K562 (cell line): ENCODE measurements around the gene STX1B. TPM values are rescaled to one million over a fixed set of nuclear protein-coding genes. Genes with fewer than 3 reads are reported as not detected.

Experiments
- FOXO4 ChIP-seq: fragments of 450-650 bp; formaldehyde crosslinking; IDR thresholded peaks from 2 replicates; pipeline ENCODE4 v1.4.0; 2020; ENCODE audit warnings: mild to moderate bottlenecking, moderate library complexity
- HOXB6 ChIP-seq: fragments of 250-450 bp; sonication (Bioruptor Pico); IDR thresholded peaks from 2 replicates; pipeline ENCODE4 v1.5.1; 2022; ENCODE audit warnings: mild to moderate bottlenecking, borderline replicate concordance
- MCM3 ChIP-seq: fragments of 450-650 bp; IDR thresholded peaks from 2 replicates; pipeline ENCODE4 v1.6.1; 2016
- MECOM ChIP-seq: fragments of 250-450 bp; sonication (Bioruptor Pico); IDR thresholded peaks from 2 replicates; pipeline ENCODE4 v1.8.0; 2022; ENCODE audit warnings: inconsistent platforms
- MYNN ChIP-seq, 2 experiments: sonication (generic); formaldehyde crosslinking in 1 of 2; IDR thresholded peaks; 2 replicates each; pipeline versions ENCODE4 v1.5.0 to v1.6.1; 2016 to 2020; ENCODE audit warnings: antibody characterized with exemption in 1 of 2, missing genetic modification reagents in 1 of 2
- NR1H2 ChIP-seq: sonication (generic); formaldehyde crosslinking; IDR thresholded peaks from 2 replicates; pipeline ENCODE4 v1.4.0; 2020; ENCODE audit warnings: mild to moderate bottlenecking, missing genetic modification reagents
- PBX2 ChIP-seq, 2 experiments: IDR thresholded peaks in 1 of 2; conservative IDR thresholded peaks in 1 of 2; 2 replicates each; pipeline ENCODE4 v1.6.1; 2016; ENCODE audit warnings: low read depth in 2 of 2, mild to moderate bottlenecking in 1 of 2, missing compliant biosample characterization in 1 of 2, missing genetic modification characterization in 1 of 2, moderate library complexity in 1 of 2
- RFX7 ChIP-seq: fragments of 250-450 bp; sonication (Bioruptor Pico); IDR thresholded peaks from 2 replicates; pipeline ENCODE4 v1.5.1; 2021; ENCODE audit warnings: mild to moderate bottlenecking
- TRIM28 ChIP-seq: fragments of 450-650 bp; IDR thresholded peaks from 2 replicates; pipeline ENCODE4 v1.6.1; 2017
- ZNF318 ChIP-seq, 2 experiments: fragments of 450-650 bp; IDR thresholded peaks; 2 replicates each; pipeline ENCODE4 v1.6.1; 2016; ENCODE audit warnings: mild to moderate bottlenecking in 2 of 2, borderline replicate concordance in 1 of 2, low read depth in 1 of 2, moderate library complexity in 1 of 2
- polyA plus RNA-seq, 8 experiments: library from polyadenylated mRNA; depleted of rRNA in 4 of 8; stranded (reverse) in 5 of 8; unstranded in 3 of 8; fragments of >200 nt; fragmentation: Nextera tagmentation in 2 of 8; fragmentation: Illumina TruSeq in 1 of 8; extraction: Ambion mirVana in 2 of 8; extraction: Trizol in 1 of 8; gene quantifications; 2 replicates each; pipeline versions ENCODE4 v1.2.1 to v1.2.3, GENCODE V29; 2011 to 2014; ENCODE audit warnings: inconsistent platforms in 1 of 8, missing spikeins in 1 of 8
- total RNA-seq, 7 experiments: library from RNA; depleted of rRNA in 6 of 7; stranded (reverse); fragments of >200 nt in 6 of 7; fragmentation: Illumina TruSeq in 2 of 7; extraction: Trizol in 2 of 7; gene quantifications; 2 replicates each; pipeline versions ENCODE4 v1.2.1 to v1.2.3, GENCODE V29; 2011 to 2021; ENCODE audit warnings: low replicate concordance in 1 of 7

Gene STX1B
- total and polyA plus RNA-seq, 9 of the 15 experiments (the other 6 are each of a cell fraction or from before 2014, with no cell fraction given), result 0.07 to 2.5 (median 0.86) TPM

DNA sequence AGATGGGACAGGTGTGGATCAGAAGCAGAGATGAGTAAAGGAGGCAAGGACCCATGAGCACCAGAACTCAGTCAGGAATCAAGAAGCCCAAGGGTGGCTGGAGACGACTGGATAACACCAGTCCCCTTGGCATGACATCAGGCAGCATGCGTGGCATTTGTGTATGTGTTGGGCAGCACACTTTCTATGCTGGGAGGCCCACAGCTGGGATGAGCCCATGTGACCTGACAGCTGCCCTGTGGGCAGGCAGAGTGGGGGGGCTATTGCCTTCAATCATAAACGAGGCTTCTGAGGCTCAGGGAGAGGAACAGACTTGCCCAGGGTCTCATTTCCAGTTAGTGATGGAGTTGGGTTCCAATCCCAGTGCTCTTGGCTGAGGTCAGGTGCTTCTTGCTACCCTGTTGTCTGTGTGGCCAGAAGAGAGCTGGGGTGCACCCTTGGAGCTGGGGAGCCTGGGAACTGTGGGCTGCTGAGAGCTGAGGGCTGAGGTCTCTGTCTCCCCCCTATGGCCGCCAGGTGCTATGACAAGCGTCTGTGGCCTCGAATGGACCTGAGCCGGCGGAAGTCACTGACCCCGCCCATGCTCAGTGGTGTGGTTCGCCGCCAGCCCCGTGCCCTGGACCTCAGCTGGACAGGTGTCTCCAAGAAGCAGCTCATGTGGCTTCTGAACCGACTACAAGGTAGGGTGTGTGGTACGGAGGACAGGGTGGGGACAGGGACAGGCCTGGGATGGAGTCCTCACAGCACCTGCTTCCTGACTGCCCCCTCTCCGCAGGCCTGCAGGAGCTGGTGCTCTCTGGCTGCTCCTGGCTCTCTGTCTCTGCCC, 68.6 kb downstream of the STX1B start (continued):
- TF ChIP-seq ZNF318 (IDR thresholded peaks at IDR 0.05; ENCODE audit: borderline replicate concordance in 1 of 2, low read depth in 1 of 2) (no peak), RFX7 (CRISPR knock-in tag) (no peak), MYNN (IDR thresholded peaks at IDR 0.05) (0 out of 2 replicates have a peak, but pooled peaks have one; percentile 24), MYNN (CRISPR knock-in tag; IDR thresholded peaks at IDR 0.05) (no peak), MECOM (CRISPR knock-in tag) (no peak), NR1H2 (no peak), FOXO4 (CRISPR knock-in tag) (no peak), PBX2 (CRISPR knock-in tag; IDR thresholded peaks at IDR 0.05; ENCODE audit: low read depth) (no peak), PBX2 (tag; conservative IDR thresholded peaks at IDR 0.05; ENCODE audit: low read depth) (no peak), MCM3 (no peak), TRIM28 (no peak), HOXB6 (no peak)
